Hepatocyte (in vitro differentiated cells): ENCODE results near the gene PTPRM. TPM values are rescaled to one million over a fixed set of nuclear protein-coding genes. Genes with fewer than 3 reads are reported as not detected.

Source experiments
- DNase-seq: peaks from one replicate; pipeline ENCODE4 v3.0.0-alpha.2; 2016; ENCODE audit warnings: low spot score
- H2AFZ ChIP-seq: fragments of 200-600 bp; sonication (generic); 2 replicates; pipeline ENCODE4 v1.6.0; 2016; ENCODE audit warnings: antibody characterized with exemption, mild to moderate bottlenecking
- H3K27ac ChIP-seq: fragments of 200-600 bp; sonication (generic); 2 replicates; pipeline ENCODE4 v1.5.1; 2016; ENCODE audit warnings: mild to moderate bottlenecking
- H3K27me3 ChIP-seq: fragments of 200-600 bp; sonication (generic); 2 replicates; pipeline ENCODE4 v1.6.1; 2016
- H3K36me3 ChIP-seq: fragments of 200-600 bp; sonication (generic); replicated peaks from 2 replicates; pipeline ENCODE4 v1.5.1; 2016; ENCODE audit warnings: low read depth; ENCODE audit not compliant: insufficient read depth
- H3K4me1 ChIP-seq: fragments of 200-600 bp; sonication (generic); 2 replicates; pipeline ENCODE4 v1.5.1; 2016; ENCODE audit warnings: mild to moderate bottlenecking, moderate library complexity; ENCODE audit not compliant: insufficient read depth
- H3K4me2 ChIP-seq: fragments of 200-600 bp; sonication (generic); 2 replicates; pipeline ENCODE4 v1.6.0; 2016
- H3K4me3 ChIP-seq: fragments of 200-600 bp; sonication (generic); 2 replicates; pipeline ENCODE4 v1.5.1; 2016; ENCODE audit warnings: mild to moderate bottlenecking
- H3K79me2 ChIP-seq: fragments of 200-600 bp; sonication (generic); 2 replicates; pipeline ENCODE4 v1.6.0; 2017; ENCODE audit warnings: mild to moderate bottlenecking
- H3K9me2 ChIP-seq: fragments of 200-600 bp; sonication (generic); replicated peaks from 2 replicates; pipeline ENCODE4 v1.6.0; 2017; ENCODE audit warnings: mild to moderate bottlenecking; ENCODE audit not compliant: insufficient read depth
- H3K9me3 ChIP-seq: fragments of 200-600 bp; sonication (generic); 2 replicates; pipeline ENCODE4 v1.5.1; 2016; ENCODE audit warnings: low read depth, mild to moderate bottlenecking
- H4K20me1 ChIP-seq: fragments of 200-600 bp; sonication (generic); 2 replicates; pipeline ENCODE4 v1.6.0; 2016; ENCODE audit warnings: mild to moderate bottlenecking; ENCODE audit not compliant: insufficient read depth, poor library complexity, severe bottlenecking
- CTCF ChIP-seq: fragments of 200-600 bp; sonication (generic); IDR thresholded peaks from 2 replicates; pipeline ENCODE4 v1.5.1; 2016; ENCODE audit warnings: antibody characterized with exemption, mild to moderate bottlenecking; ENCODE audit not compliant: poor library complexity
- EZH2 ChIP-seq: fragments of 200-600 bp; sonication (generic); IDR thresholded peaks from 2 replicates; pipeline ENCODE4 v1.6.1; 2016; ENCODE audit warnings: antibody characterized with exemption, mild to moderate bottlenecking, borderline replicate concordance
- EZH2phosphoT487 ChIP-seq: fragments of 200-600 bp; sonication (generic); IDR thresholded peaks from one replicate; pipeline ENCODE4 v1.6.1; 2018; ENCODE audit warnings: antibody characterized with exemption, mild to moderate bottlenecking, low read depth, moderate library complexity; ENCODE audit not compliant: unreplicated experiment, severe bottlenecking
- WGBS: methylation state at CpG from one replicate; pipeline ENCODE4 v1.1.6; 2016; ENCODE audit warnings: low lambda C conversion rate; ENCODE audit errors: missing lambda C conversion rate; 5-methylcytosine and 5-hydroxymethylcytosine counted together
- polyA plus RNA-seq: library from polyadenylated mRNA; unstranded; fragments of >200 nt; fragmentation: Nextera tagmentation; extraction: Ambion mirVana; gene quantifications from 2 replicates; pipeline ENCODE4 v1.2.1, GENCODE V29; 2016
- total RNA-seq: library from RNA; depleted of rRNA; stranded (reverse); fragments of >200 nt; gene quantifications from 2 replicates; pipeline ENCODE4 v1.2.3, GENCODE V29; 2014

PTPRM gene
- total and polyA plus RNA-seq, 2 experiments from 2014 or later = 26.1 to 47.4 TPM

GRCh38 chr18:7914834-7915670, 347.9 kb downstream of the PTPRM start:
- Histone ChIP-seq H3K4me3 (no peak overlapping the region), H3K4me1 (no peaks in the 10 kb centered on the region), H3K27me3 (no peaks in the 10 kb centered on the region), H3K36me3 (peaks cover 4% of the 10 kb centered on the region), H3K27ac (no peak overlapping the region), H4K20me1 (no peaks in the 10 kb centered on the region), H3K79me2 (peaks cover 7% of the 10 kb centered on the region), H3K9me3 (no peaks in the 10 kb centered on the region), H3K9me2 (no peaks in the 10 kb centered on the region), H2AFZ (no peak overlapping the region), H3K4me2 (no peak overlapping the region)
- TF ChIP-seq EZH2 = no peak
- TF ChIP-seq CTCF = no peak
- no peak for TF ChIP-seq EZH2phosphoT487
- no peak for DNase-seq
- WGBS = 83% methylated on average over 5 of the region's 5 CpGs

- H3K79me2 ChIP-seq = no peaks in the 10 kb centered on the region
- no peaks in the 10 kb centered on the region for H4K20me1 ChIP-seq
- H3K4me3 ChIP-seq = no peak overlapping the region
- no peak for DNase-seq
- no peak overlapping the region for H3K27ac ChIP-seq
- H2AFZ ChIP-seq = no peak overlapping the region
- no peaks in the 10 kb centered on the region for H3K36me3 ChIP-seq
- WGBS = 75% methylated on average over 2 of the region's 2 CpGs
- H3K27me3 ChIP-seq = no peaks in the 10 kb centered on the region
- H3K9me3 ChIP-seq = no peaks in the 10 kb centered on the region
- H3K4me1 ChIP-seq = no peaks in the 10 kb centered on the region
- no peak overlapping the region for H3K4me2 ChIP-seq
- TF ChIP-seq EZH2phosphoT487 (no peak), EZH2 (no peak), CTCF (no peak)
- H3K9me2 ChIP-seq = no peaks in the 10 kb centered on the region
These were observed 351.6 kb downstream of the PTPRM start for GRCh38 chr18:7918701-7919100.

GRCh38 chr18:7919565-7919964, 352.4 kb downstream of the PTPRM start:
- Histone ChIP-seq H3K79me2 (no peaks in the 10 kb centered on the region), H3K9me2 (no peaks in the 10 kb centered on the region), H4K20me1 (no peaks in the 10 kb centered on the region), H3K27me3 (no peaks in the 10 kb centered on the region), H3K4me1 (no peaks in the 10 kb centered on the region), H3K4me3 (no peak overlapping the region), H2AFZ (no peak overlapping the region), H3K36me3 (no peaks in the 10 kb centered on the region), H3K9me3 (no peaks in the 10 kb centered on the region), H3K27ac (no peak overlapping the region), H3K4me2 (no peak overlapping the region)
- no peak for TF ChIP-seq CTCF
- no peak for DNase-seq
- WGBS = 94% methylated on average over 2 of the region's 2 CpGs
